ENCODE results near the gene FAM3A.
"Not testable (repeated sequence)": the region's sequence is repeated elsewhere in the genome, so short reads cannot be mapped to it uniquely, and the experiment has no call there.

Gene FAM3A

GRCh38 chrX:154515966-154516655 is at the start of gene FAM3A:
Gene FAM3A (minus strand): TSS chrX:154516232. CDS start chrX:154515772, 460 bp downstream.
- peak; percentile 87 for DNase-seq (ENCODE audit: low read depth)

DNA sequence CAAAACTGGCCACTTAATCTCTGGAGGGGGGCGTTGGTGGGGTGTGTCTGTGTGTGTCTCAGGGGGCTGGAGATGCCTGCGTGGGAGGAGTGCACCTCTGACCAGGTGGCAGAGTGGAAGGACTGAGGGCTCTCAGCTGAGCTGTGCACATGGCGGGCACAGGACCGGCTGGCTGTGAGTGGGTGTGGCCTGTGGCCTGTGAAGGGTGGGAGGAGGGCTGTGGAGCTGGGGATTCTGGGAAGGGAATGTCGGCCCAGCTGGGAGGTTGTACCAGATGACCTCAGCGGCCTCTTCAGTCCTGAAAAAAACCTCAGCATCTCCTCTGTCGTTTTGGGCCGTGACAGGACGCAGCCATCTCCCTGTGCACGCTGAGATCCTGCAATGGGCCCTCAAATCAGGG is 46.3 kb upstream of the FAM3A start:
- DNase-seq (ENCODE audit: low read depth), result not testable (repeated sequence)

- DNase-seq (ENCODE audit: low read depth), result not testable (repeated sequence)
Measured at GRCh38 chrX:154560326-154560725, 44.3 kb upstream of the FAM3A start.

DNA sequence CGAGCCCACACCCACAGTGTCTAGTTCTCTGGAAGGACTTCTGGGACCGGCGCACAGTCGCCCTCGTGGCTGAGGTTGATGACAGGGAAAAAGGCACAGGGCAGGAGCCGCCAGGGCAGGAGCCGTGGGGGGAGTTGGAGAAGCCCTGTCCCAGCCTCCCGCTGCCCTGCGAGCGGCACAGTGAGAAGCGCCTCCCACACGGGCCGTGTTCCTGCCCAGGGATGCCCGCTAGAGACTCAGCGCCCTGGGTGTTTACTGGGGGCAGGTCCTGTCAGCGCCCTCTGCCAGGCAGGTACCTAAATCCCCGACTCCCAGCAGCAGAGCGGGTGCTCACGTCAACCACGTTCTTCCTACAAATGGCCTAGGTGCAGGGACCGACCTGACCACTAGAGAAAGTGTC is 42.9 kb upstream of the FAM3A start:
- DNase-seq (ENCODE audit: low read depth), result not testable (repeated sequence)

DNA sequence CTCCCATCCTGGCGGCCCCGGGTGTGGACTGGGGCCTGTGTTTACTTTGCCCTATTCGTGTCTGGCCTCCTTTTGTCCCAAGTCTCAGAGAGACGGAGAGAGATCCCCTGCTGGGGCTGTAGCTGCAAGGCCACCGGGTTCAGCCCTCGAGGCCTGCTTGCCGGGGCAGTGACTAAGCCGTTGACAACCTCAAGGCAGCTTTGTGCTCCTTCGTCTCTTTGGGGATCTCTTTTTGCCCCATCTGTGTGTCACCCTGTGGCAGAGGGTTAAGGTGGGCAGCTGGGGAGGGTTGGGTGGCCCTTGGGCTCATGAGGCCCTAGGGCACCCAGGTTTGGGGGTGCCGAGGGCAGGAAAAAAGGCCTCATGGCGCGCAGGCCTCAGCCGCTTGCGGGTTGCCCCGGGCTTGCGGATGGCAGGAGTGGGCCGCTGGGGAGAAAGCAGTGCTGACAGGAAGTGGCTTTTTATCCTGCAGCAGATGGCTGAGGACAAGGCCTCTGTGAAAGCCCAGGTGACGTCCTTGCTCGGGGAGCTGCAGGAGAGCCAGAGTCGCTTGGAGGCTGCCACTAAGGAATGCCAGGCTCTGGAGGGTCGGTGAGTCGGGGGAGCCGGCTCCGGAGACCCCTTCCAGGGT is 42.1 kb upstream of the FAM3A start:
- DNase-seq (ENCODE audit: low read depth), result not testable (repeated sequence)

GRCh38 chrX:154552112-154552806 is 36.2 kb upstream of the FAM3A start:
- not testable (repeated sequence) for DNase-seq (ENCODE audit: low read depth)

DNA sequence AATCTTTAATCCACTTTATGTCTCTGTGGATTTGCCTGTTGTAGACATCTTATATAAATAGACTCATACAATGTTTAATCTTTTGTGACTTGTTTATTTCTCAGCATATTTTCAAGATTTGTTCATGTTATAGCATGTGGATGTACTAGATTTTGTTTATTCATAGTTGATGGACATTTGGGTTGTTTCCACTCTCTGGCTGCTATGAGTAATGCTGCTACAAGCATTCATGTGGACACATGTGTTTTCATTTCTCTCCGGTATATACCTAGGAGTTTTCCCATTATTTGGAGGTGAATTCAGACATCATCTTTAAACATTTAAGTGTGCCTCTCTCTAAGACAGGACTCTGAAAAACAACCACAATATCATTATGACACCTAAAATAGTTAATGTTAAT is 33.7 kb upstream of the FAM3A start:
- no peak for DNase-seq (ENCODE audit: low read depth)

DNA sequence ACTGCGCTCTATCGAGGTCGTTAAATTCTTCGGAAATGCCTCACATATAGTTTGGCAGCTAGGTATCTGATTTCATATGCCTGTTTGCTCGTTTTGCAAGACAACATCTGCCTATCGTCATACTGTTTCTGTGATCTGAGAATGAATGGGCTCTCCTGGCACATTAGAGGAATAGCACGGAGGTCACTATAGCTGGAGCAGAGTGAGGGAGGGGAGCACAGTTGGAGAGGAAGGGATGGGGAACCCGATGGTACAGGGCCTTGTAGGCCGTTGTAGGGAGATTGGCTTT is 31.9 kb upstream of the FAM3A start:
- no peak for DNase-seq (ENCODE audit: low read depth)

GRCh38 chrX:154547245-154548027 is 31.4 kb upstream of the FAM3A start, which contains the start of gene IKBKG:
Gene IKBKG (plus strand): TSS chrX:154547620. CDS start chrX:154552003, 4,383 bp downstream.
- DNase-seq (ENCODE audit: low read depth), result peak; percentile 84

DNA sequence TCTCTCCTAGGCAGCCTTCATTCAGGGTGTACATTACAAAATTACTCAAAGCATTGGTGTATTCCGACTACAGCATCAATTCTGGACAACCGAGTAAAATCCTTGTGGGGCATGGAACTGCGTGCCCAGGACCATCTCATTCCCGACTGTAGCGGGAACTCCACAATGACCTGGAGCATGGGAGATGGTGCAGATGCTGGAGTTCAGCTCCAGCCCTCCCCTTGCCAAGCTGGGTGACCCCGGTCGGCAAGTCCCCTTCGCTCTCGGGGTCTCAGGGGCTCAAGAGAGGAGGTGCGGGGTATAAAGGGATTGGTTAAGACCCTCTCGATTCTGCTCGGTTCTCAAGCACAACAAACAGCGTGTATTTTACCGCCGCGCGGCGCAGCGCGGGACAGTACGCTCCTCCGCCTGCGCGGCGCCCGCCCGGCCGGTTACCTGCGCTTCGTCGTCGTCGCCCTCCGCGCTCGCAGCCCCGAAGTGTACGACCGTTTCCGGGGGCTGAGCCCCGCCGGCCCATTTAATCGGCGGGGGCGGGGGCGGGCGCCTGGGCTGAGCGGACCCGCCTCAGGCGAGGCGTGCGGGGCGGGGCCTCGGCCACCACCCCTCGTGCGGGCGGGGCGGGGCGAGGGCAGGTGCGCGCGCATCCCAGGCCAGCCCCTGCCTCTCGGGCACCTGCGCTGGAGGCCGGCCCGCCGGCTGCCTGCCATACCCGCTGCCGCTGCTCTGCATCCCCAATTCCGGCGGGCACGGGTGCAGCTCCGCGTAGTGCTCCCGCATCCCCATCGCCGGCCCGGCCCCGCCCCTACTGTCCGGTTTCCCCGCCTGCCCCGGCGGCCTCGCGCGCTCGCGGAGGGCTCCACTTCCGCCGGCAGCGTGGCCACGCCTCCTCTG is 30.6 kb upstream of the FAM3A start, which contains the start of gene G6PD:
G6PD (minus strand) TSS at position 493 of the 891 bp plus-strand sequence. CDS start 691 bp downstream, outside the sequence.
- no peak for DNase-seq (ENCODE audit: low read depth)

- no peak for DNase-seq (ENCODE audit: low read depth)
Measured at GRCh38 chrX:154545673-154546274, 29.7 kb upstream of the FAM3A start.

DNA sequence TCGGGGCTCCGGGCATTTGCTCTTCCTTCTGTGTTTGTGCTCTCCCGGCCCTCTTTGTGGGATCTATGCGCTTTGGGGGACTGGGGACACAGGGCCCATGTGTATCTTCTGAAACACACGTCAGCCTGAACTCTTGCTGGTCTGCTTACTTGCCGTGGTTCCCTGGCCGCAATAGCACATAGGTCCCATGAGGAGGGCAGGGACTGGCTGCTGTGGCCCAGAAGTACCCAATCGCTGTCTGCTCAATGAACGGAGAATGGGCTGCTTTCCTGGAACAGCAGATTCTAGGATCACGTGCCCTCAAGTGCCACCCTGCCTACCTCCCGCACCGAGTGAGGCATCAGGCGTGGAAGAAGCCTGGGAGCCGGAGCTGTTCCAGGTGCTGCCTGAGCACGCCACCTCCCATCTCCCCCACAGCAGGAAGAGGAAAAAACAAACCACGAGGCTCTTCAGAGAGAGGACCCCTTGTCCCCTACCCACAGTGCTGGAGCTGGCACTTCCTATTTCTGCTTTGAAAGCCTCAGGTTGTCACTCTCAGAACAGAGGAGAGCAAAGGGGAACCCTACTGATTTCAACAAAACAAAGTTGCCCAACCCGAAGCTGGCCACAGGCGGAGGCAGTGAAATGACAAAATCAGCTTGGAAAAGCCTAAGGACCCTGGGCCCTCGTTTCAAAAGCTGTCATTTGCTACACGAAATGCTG is 26.8 kb upstream of the FAM3A start:
- no peak for DNase-seq (ENCODE audit: low read depth)

GRCh38 chrX:154541896-154542722 is 26.1 kb upstream of the FAM3A start:
- DNase-seq (ENCODE audit: low read depth), result peak; percentile 90

DNA sequence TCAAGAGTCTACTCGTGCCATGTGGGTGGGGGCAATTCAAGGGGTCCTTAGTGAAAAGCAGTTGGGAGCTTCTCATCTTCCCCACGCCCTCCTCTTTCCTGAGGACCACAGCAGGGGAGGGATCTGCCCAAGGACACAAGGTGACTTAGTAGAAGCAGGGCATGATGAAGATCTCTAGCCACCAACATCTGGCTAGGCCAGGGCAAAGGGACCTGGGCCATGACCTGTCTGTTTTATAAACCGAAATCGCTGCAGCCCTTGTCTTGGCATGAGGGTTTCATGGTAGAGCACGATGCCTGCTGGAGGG is 25.5 kb upstream of the FAM3A start:
- no peak for DNase-seq (ENCODE audit: low read depth)

GRCh38 chrX:154540897-154541535 is 25.0 kb upstream of the FAM3A start:
- no peak for DNase-seq (ENCODE audit: low read depth)

DNA sequence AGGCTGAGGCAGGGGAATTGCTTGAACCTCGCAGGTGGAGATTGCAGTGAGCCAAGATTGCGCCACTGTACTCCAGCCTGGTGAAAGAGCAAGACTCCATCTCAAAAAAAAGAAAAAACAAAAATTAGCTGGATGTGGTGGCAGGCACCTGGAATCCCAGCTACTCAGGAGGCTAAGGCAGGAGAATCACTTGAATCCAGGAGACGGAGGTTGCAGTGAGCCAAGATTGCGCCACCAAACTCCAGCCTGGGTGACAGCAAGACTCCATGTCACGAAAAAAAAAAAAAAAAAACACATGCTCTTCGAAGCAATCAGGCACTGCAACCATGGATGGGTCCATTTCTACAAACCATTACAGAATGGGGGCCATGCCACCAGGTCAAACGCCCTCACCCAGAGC is 24.3 kb upstream of the FAM3A start:
- DNase-seq (ENCODE audit: low read depth), result not testable (repeated sequence)

DNA sequence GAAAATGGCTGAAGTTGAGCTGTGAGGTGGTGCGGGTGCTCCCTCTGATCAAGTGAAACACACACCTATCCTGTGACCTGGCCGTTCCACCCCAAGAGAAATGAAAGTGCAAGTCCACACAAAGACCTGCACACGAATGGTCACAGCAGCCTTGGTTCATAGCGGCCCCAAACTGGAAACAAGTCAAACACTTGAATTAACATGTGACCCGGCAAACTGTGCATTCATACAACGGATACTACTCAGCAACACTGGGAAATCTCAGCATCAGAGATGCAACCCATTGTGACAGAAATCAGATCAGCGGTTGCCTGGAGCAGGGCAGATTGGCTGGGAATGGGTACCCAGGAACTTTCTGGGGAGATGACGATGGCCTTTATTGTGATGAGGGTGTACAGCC is 23.0 kb upstream of the FAM3A start:
- no peak for DNase-seq (ENCODE audit: low read depth)

DNA sequence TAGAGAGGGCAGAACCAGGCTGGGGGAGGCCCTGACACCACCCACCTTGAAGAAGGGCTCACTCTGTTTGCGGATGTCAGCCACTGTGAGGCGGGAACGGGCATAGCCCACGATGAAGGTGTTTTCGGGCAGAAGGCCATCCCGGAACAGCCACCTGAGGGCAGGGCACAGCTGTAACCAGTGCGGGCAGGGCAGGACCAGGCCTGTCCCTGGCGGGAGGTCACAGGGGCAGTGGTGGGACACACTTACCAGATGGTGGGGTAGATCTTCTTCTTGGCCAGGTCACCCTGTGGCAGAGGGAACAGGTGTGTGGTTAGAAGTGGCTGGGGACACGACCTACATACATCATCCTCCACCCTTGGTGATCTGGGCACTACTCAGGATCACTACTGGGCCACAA is 19.9 kb upstream of the FAM3A start:
- DNase-seq (ENCODE audit: low read depth), result no peak
